Spleen (tissue), 11 donors: ENCODE results near the gene CPXM2. TPM values are rescaled to one million over a fixed set of nuclear protein-coding genes. Genes with fewer than 3 reads are reported as not detected.

ENCODE experiments used
- DNase-seq: peaks from one replicate; pipeline ENCODE4 v3.0.0-alpha.2; 2020
- H3K27ac ChIP-seq, 8 donors: fragments of 200-600 bp; sonication (generic) in 7 of 8; 1 replicate in 4 of 8; 2 replicates in 4 of 8; pipeline versions ENCODE4 v1.5.0 to v1.8.0; 2016 to 2021; ENCODE audit warnings: inconsistent platforms in 4 of 8, mild to moderate bottlenecking in 4 of 8, moderate library complexity in 1 of 8
- H3K27me3 ChIP-seq, 7 donors: fragments of 200-600 bp; sonication (generic) in 6 of 7; replicated peaks in 1 of 7; 1 replicate in 4 of 7; 2 replicates in 3 of 7; pipeline versions ENCODE4 v1.5.0 to v1.8.0; 2016 to 2021; ENCODE audit warnings: inconsistent platforms in 3 of 7, mild to moderate bottlenecking in 1 of 7
- H3K36me3 ChIP-seq, 6 donors: fragments of 200-600 bp; sonication (generic) in 5 of 6; 1 replicate in 4 of 6; 2 replicates in 2 of 6; pipeline versions ENCODE4 v1.5.0 to v1.8.0; 2016 to 2021; ENCODE audit warnings: inconsistent platforms in 2 of 6
- H3K4me1 ChIP-seq, 6 donors: fragments of 200-600 bp; sonication (generic) in 5 of 6; 1 replicate in 3 of 6; 2 replicates in 3 of 6; pipeline versions ENCODE4 v1.5.0 to v1.8.0; 2016 to 2021; ENCODE audit warnings: inconsistent platforms in 3 of 6
- H3K4me3 ChIP-seq, 8 donors: fragments of 200-600 bp; sonication (generic) in 7 of 8; 1 replicate in 4 of 8; 2 replicates in 4 of 8; pipeline versions ENCODE4 v1.5.0 to v1.8.0; 2016 to 2021; ENCODE audit warnings: inconsistent platforms in 4 of 8, mild to moderate bottlenecking in 4 of 8, moderate library complexity in 2 of 8
- H3K9me3 ChIP-seq, 8 donors: fragments of 200-600 bp; sonication (generic) in 7 of 8; 1 replicate in 4 of 8; 2 replicates in 4 of 8; pipeline versions ENCODE4 v1.5.0 to v1.8.0; 2016 to 2021; ENCODE audit warnings: inconsistent platforms in 4 of 8
- CTCF ChIP-seq, 11 experiments: fragments of 200-600 bp in 7 of 11; fragments of 450-650 bp in 4 of 11; sonication (generic) in 4 of 11; IDR thresholded peaks in 8 of 11; conservative IDR thresholded peaks in 3 of 11; 1 replicate in 7 of 11; 2 replicates in 4 of 11; pipeline versions ENCODE4 v1.4.0 to v1.8.0; 2016 to 2021; ENCODE audit warnings: antibody characterized with exemption in 11 of 11, inconsistent platforms in 4 of 11, mild to moderate bottlenecking in 1 of 11
- POLR2A ChIP-seq, 3 donors: fragments of 450-650 bp; IDR thresholded peaks; one replicate each; pipeline ENCODE4 v1.5.1; 2017; ENCODE audit warnings: antibody characterized with exemption in 3 of 3, mild to moderate bottlenecking in 1 of 3
- POLR2AphosphoS5 ChIP-seq, 3 donors: sonication (generic); formaldehyde crosslinking; IDR thresholded peaks; one replicate each; pipeline ENCODE4 v1.5.1; 2017; ENCODE audit warnings: antibody characterized with exemption in 3 of 3
- WGBS, 5 donors: extraction: QIAGEN DNeasy Blood & Tissue Kit in 3 of 5; methylation state at CpG; one replicate each; pipeline versions ENCODE4 v1.1.5 to v1.1.7; 2013 to 2018; 5-methylcytosine and 5-hydroxymethylcytosine counted together
- intact Hi-C: fragments of 100-400 bp; cut with DNase I; formaldehyde crosslinking; loops from one replicate; pipeline ENCODE4 v1.15.0; 2023; ENCODE audit warnings: low total_unique reads
- polyA plus RNA-seq, 3 donors: library from polyadenylated mRNA; stranded (reverse); fragments of 200-250 nt; gene quantifications; one replicate each; pipeline ENCODE4 v1.2.1, GENCODE V29; 2013
- total RNA-seq, 7 donors: library from RNA; depleted of rRNA in 3 of 7; stranded (reverse); fragments of >200 nt in 3 of 7; fragmentation: NEBNext Ultra II Directional in 4 of 7; extraction: Animal tissue kit (Norgen Biotek cat#: 25700) in 4 of 7; gene quantifications; one replicate each; pipeline versions ENCODE4 v1.1.0 to v1.2.1, GENCODE V29; 2016 to 2021
- donor health status: healthy with polysubstance abuse.
- donor health status: DM: no; HTN: no; CAD: no; lungs with moderate emphysema.
- donor health status: DM: no; HTN: no; CAD: no.
- donor health status: Bipolar disorder and iron deficiency.
- donor health status: healthy.
- donor health status: DM: no; HTN: no; CAD: no.
- donor health status: DM: yes; HTN: yes; CAD: no.

CPXM2 gene
- total and polyA plus RNA-seq, 10 donors, result 3.7 to 38.2 (median 21.7) TPM

DNA sequence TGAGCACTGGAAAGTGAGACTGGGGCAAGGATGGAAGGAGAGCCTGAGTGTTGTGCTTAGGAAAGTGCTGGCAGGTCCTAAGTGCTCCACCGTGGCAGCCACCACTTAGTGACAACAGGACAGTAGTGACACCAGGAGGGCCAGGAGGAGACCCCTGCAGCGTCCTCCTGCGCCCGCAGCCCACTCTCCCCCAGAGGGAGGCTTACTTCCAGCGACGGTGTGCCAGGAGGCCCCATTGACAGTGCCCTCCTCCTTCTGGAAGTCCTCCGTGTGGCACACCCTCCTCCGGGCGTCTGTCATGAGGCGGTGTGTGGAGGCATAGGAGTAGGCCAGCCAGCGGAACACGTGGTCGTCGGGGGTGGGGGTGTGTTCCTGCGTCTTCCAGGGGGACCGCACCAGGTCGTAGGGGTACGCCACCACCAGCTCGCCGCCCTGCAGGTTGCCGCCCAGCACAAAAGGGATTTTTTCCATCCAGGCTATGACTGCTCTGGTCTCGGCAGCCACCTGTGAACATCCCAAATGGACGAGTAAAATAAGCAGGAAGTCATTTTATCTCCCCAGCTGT, 129.9 kb downstream of the CPXM2 start:
- Histone ChIP-seq H3K36me3 (peaks cover 0 to 22% (median 2%) of the 10 kb centered on the region in 6 donors), H3K27me3 (peaks cover 0 to 34% (median 0%) of the 10 kb centered on the region in 7 donors)

GRCh38 chr10:123761038-123761428, 130.6 kb downstream of the CPXM2 start:
- Histone ChIP-seq H3K9me3 (no peaks in the 10 kb centered on the region), H3K36me3 (peaks cover 0 to 28% (median 2%) of the 10 kb centered on the region in 6 donors), H3K27ac (no peak overlapping the region), H3K4me1 (no peaks in the 10 kb centered on the region), H3K27me3 (peaks cover 0 to 31% (median 0%) of the 10 kb centered on the region in 7 donors), H3K4me3 (no peak overlapping the region)
- intact Hi-C loops, result no loop called here
- TF ChIP-seq POLR2AphosphoS5 (IDR thresholded peaks at IDR 0.05), result no peak
- 55 to 84% (median 80%) methylated on average over 5 to 10 of the region's 10 CpGs for WGBS, 5 donors
- DNase-seq, result no peak

More for the DNA sequence above, 129.9 kb downstream of the CPXM2 start:
- 79 to 84% (median 82%) methylated on average over 11 to 23 of the region's 23 CpGs for WGBS, 5 donors
- Histone ChIP-seq H3K9me3 (no peaks in the 10 kb centered on the region), H3K4me3 (no peak overlapping the region), H3K27ac (no peak overlapping the region), H3K4me1 (no peaks in the 10 kb centered on the region)
- intact Hi-C loops, result no loop called here
- DNase-seq, result no peak
- TF ChIP-seq CTCF (IDR thresholded peaks at IDR 0.05 in 8 of 11, conservative IDR thresholded peaks at IDR 0.05 in 3 of 11) (no peak), POLR2AphosphoS5 (IDR thresholded peaks at IDR 0.05) (no peak), POLR2A (IDR thresholded peaks at IDR 0.05) (no peak)

DNA sequence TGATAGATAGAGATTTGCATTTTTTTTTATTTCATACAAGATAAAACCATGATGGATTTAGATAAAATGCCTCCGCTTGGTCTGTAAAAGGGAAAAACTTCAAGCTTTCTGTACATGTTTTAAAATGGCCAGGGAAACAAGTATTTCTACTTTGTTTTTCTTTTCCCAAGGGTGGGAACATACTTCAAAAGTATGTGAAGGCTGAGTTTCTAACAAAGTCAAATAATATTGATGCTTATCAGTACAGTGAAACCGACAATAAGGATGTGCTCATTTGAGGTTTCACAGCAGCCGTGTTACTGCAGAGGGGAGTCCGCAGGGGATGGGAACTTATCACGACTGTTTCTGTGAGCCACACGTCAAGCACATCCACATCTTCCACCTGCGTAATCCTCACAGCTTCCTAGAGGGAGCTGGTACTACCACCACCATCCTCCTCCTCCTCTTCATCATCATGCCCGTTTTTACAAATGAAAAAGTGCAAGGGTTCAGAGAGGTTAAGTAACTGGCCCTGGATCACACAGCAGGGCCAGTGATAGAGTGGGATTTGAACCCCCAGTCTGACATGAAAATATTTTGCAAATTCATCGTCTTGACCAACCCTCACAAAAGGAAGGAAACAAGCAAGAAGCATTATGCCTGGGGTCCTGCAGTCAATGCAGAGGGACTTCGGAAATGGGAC, 131.1 kb downstream of the CPXM2 start:
- intact Hi-C loops, result no loop called here
- H3K36me3 ChIP-seq, result peaks cover 0 to 23% (median under 1%) of the 10 kb centered on the region in 6 donors
- 63 to 77% (median 66%) methylated on average over 10 of the region's 10 CpGs for WGBS, 5 donors
- peaks cover 0 to 25% (median 0%) of the 10 kb centered on the region in 7 donors for H3K27me3 ChIP-seq
- H3K9me3 ChIP-seq, result no peaks in the 10 kb centered on the region
- TF ChIP-seq POLR2A (IDR thresholded peaks at IDR 0.05), result no peak
- no peak for TF ChIP-seq CTCF (IDR thresholded peaks at IDR 0.05 in 8 of 11, conservative IDR thresholded peaks at IDR 0.05 in 3 of 11)
- TF ChIP-seq POLR2AphosphoS5 (IDR thresholded peaks at IDR 0.05), result no peak
- no peak overlapping the region for H3K4me3 ChIP-seq
- H3K4me1 ChIP-seq, result no peaks in the 10 kb centered on the region
- no peak overlapping the region for H3K27ac ChIP-seq
- DNase-seq, result no peak

DNA sequence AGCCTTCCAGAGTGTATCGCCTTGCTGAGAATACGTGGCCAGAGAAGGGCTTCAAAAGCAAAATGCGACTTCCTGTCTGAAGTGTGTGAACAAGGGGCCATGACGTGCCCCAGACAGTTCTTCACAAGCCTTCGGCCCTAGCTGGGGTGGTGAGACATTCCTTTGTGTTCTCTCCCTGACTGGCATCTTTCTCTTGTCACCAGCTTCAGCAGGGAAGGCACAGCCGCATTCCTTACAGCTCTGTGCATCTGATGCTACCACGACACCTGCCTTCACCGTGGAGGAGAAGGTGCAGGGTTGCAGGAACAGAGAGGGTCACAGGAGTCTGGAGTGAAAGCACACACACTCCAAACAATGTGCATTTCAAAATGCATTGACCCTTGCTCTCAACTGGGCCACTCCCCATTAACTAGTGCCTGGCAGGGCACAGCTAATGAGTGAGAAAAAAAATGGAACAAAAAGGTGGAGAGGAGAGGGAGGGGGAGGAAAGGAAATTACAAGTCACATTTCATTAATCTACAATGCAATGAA, 132.0 kb downstream of the CPXM2 start:
- peaks cover 0 to 24% (median 0%) of the 10 kb centered on the region in 7 donors for H3K27me3 ChIP-seq
- intact Hi-C loops, result no loop called here
- no peak overlapping the region for H3K27ac ChIP-seq
- peaks cover 0 to 19% (median 0%) of the 10 kb centered on the region in 6 donors for H3K36me3 ChIP-seq
- H3K4me3 ChIP-seq, result no peak overlapping the region
- no peaks in the 10 kb centered on the region for H3K4me1 ChIP-seq
- no peaks in the 10 kb centered on the region for H3K9me3 ChIP-seq
- 54 to 65% (median 59%) methylated on average over 8 of the region's 8 CpGs for WGBS, 5 donors
- no peak for DNase-seq
- TF ChIP-seq CTCF (IDR thresholded peaks at IDR 0.05 in 8 of 11, conservative IDR thresholded peaks at IDR 0.05 in 3 of 11) (no peak), POLR2AphosphoS5 (IDR thresholded peaks at IDR 0.05) (no peak), POLR2A (IDR thresholded peaks at IDR 0.05) (no peak)
